NCI-H2227 treated with DMSO at 0.1 percent for 48 hours (cell line): ENCODE measurements around the gene FAM20C.
"Not testable (repeated sequence)": the region's sequence is repeated elsewhere in the genome, so short reads cannot be mapped to it uniquely, and the experiment has no call there.

Source experiments
- DNase-seq: peaks from one replicate; lab custom pipeline; 2025; lab: John Stamatoyannopoulos, UW

The FAM20C gene

GRCh38 chr7:192701-193480, 520 bp downstream of the FAM20C start:
- DNase-seq, result no peak

- DNase-seq, result no peak
Observed at GRCh38 chr7:193481-194251, 1.3 kb downstream of the FAM20C start.

GRCh38 chr7:194252-195009, 2.1 kb downstream of the FAM20C start:
- no peak for DNase-seq

- DNase-seq, result peak; percentile 20
Observed at GRCh38 chr7:195010-195829, 2.8 kb downstream of the FAM20C start.

- no peak for DNase-seq
Observed at GRCh38 chr7:195830-196128, 3.4 kb downstream of the FAM20C start.

- no peak for DNase-seq
Observed at GRCh38 chr7:196283-196682, 3.9 kb downstream of the FAM20C start.

GRCh38 chr7:196778-197321, 4.5 kb downstream of the FAM20C start:
- DNase-seq, result no peak

GRCh38 chr7:197413-198335, 5.3 kb downstream of the FAM20C start:
- no peak for DNase-seq

GRCh38 chr7:199483-200249, 7.3 kb downstream of the FAM20C start:
- DNase-seq, result no peak

GRCh38 chr7:200290-200689, 7.9 kb downstream of the FAM20C start:
- no peak for DNase-seq

- no peak for DNase-seq
Observed at GRCh38 chr7:200704-201103, 8.3 kb downstream of the FAM20C start.

GRCh38 chr7:204326-204725, 12.0 kb downstream of the FAM20C start:
- DNase-seq, result no peak

- DNase-seq, result no peak
Observed at GRCh38 chr7:205115-206010, 13.0 kb downstream of the FAM20C start.

- DNase-seq, result not testable (repeated sequence)
Observed at GRCh38 chr7:206351-206750, 14.0 kb downstream of the FAM20C start.

- DNase-seq, result no peak
Observed at GRCh38 chr7:207418-208129, 15.2 kb downstream of the FAM20C start.

GRCh38 chr7:208130-208673, 15.8 kb downstream of the FAM20C start:
- DNase-seq, result no peak

- no peak for DNase-seq
Observed at GRCh38 chr7:208816-209215, 16.4 kb downstream of the FAM20C start.

GRCh38 chr7:209416-209815, 17.0 kb downstream of the FAM20C start:
- DNase-seq, result no peak
